Germinal center (tissue), 1 donor: Measurements from ENCODE around the gene MEF2C.

Experiments used
- DNase-seq: peaks from one replicate; pipeline ENCODE4 v3.0.0; 2012; ENCODE audit warnings: mixed read lengths, low spot score

MEF2C gene

DNA sequence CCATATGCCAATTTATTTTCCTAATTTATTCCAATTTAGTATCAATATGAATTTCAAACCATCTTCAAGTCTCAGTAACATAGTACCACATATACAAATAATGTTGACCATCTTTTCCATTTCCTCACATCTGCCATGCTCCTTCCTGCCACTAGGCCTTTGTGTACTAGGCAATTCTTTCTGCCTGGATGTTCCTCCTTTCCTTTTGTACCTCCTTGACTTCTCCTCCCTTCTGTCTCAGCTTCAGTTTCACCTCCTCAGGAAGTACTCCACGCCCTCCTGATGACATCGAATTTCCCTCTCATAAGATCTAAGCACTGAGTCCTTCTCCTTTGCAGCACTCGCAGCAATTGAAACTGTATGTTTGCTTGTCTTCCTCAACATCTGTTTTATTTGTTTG lies 53.9 kb downstream of the MEF2C start:
- DNase-seq = no peak

DNA sequence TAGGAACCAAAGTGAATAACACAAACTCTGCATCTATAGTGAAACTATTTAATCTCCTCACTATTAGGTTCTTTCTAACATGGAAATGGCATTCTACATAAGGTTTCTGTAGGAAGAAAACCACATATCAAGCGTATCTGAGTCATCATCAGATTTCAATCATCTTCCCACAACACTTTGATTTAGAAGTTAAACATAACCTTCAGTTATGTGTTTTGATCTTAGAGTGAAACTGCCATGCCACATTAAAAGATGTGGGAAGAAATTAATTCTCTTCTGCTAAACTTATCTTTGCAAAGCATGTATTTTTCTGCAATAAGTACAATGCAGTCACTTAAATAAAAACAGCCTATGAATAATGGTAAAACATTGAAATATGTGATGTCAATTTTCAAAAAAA lies 55.0 kb downstream of the MEF2C start:
- no peak for DNase-seq

- DNase-seq = peak; percentile 34
Observed at GRCh38 chr5:88826646-88827585, 56.1 kb downstream of the MEF2C start.

- no peak for DNase-seq
Observed at GRCh38 chr5:88825584-88826315, 57.2 kb downstream of the MEF2C start.

- DNase-seq = no peak
Observed at GRCh38 chr5:88824892-88825583, 57.9 kb downstream of the MEF2C start.

GRCh38 chr5:88824141-88824540 lies 58.8 kb downstream of the MEF2C start:
- DNase-seq = no peak

- no peak for DNase-seq
Observed at GRCh38 chr5:88823201-88823600, 59.8 kb downstream of the MEF2C start.

DNA sequence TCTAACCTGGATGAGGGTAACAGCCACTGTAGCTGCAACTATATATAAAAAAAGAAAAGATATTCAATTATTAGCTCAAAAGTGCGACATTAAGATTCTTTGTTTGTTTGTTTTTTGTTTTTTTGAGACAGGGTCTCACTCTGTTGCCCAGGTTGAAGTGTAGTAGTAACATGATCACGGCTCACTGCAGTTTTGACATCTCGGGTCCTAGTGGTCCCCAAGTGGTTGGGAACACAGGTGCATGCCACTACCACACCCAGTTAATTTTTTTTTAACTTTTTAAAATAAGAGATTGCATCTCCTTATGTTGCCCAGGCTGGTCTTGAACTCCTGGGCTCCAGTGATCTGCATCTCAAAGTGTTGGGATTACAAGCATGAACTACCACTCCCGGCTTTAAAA lies 61.8 kb downstream of the MEF2C start:
- DNase-seq = no peak

- DNase-seq = no peak
Observed at GRCh38 chr5:88820581-88820980, 62.4 kb downstream of the MEF2C start.

- no peak for DNase-seq
Observed at GRCh38 chr5:88819301-88819999, 63.5 kb downstream of the MEF2C start.

DNA sequence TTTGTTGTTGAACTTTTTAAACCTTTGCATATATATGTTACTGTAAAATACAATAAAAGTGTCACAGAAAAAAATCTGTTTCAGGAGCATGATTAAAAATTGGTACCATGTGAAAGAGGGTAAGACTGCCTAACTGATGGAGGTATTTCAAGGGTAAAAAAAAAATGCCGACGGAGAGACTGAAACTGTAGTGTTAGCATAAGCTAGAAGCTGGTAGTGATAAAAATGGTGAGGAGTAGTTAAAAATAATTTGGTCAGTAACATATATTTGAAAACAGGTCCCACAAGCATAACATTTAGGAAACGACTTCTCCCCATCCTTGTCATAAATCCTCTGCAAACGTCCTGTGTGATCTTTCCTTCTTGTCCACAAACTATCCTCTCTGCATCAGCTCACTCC lies 64.7 kb downstream of the MEF2C start:
- no peak for DNase-seq

DNA sequence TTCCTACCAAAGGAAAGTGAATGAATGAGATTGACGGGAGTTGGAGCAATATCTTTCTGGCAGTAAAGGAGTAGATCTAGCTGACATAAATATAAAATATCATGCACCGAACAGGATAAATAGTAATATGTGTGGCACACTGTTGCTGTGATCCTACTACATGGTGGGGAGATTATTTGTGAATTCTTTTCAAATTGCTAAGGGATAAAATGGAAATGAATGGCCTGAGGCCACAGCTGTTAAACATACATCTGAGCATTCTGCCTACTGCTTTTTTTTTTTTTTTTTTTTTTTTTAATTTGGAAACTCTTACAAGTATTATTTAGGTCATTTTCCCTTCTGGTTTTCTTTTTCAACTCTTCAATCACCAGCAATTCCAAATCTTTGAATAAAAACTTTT lies 66.8 kb downstream of the MEF2C start:
- no peak for DNase-seq

DNA sequence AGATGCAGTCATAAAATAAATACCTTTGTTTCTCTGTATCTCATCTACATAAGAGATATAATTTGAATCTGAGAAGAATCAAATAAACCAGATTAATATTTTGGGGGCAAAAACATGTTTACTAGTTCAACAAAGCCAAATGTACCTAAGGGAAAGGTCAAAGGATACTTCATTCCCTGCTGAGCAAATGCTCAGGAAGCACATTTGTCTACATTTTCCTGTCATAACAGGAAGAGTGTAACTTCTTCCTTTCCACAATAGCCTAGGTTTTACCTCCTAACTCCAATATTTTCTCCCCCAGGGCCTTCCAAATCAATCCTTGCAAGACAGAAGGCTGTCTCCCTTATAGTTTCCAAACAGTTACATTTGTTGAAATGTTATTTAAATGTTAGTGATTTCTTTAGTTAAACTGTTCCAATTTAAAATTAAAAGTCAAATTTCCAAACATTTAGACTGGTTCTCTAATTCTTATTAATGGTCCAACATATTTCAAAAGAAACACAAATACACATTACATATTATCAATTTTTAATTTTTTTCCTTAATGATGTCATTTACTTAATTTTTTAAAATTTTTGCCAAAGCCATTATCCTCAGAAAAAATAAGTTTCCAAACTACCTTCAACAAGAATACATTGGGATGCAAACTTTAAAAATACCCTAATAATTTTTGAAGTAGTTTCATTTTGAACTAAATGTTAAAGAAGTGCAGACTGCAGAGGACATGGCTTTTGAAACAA lies 67.8 kb downstream of the MEF2C start:
- no peak for DNase-seq

DNA sequence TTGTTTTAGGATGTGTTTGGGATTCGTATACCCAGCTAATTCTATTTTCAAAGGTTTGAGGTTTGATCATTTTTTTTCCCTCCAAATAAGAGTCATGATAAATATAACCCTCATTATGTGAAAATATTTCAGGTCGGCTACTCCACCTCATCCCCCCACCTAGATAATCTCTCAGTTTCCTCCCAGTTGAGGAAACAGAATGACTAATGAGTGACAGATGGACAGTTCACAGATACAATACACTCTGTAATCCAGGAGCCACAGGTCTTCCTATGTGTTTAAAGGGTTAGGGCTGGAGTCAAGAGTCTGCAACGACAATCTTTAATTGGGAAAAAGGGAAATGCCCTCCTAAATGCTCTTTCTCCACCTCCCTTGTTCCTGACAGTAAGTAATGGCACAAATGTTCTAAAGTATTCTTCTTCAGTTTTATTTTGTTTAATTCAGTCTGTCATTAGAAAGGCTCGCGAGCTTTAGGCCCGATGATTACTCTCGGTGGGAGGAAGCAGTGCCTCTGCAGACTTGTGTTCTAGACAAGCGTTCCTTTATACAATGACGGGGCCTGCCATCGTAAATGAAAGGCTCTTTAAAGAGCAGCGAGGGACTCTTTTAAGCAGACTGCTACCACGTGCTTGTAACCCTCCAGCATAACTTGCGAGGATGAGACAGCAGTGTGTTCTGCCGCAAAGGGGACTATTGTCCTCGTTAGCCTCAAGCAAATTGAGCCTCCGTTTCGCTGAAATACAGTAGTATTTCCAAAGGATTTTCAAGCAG lies 69.0 kb downstream of the MEF2C start:
- DNase-seq = no peak

- DNase-seq = no peak
Observed at GRCh38 chr5:88813244-88813643, 69.7 kb downstream of the MEF2C start.

- DNase-seq = no peak
Observed at GRCh38 chr5:88808153-88808552, 74.8 kb downstream of the MEF2C start.

DNA sequence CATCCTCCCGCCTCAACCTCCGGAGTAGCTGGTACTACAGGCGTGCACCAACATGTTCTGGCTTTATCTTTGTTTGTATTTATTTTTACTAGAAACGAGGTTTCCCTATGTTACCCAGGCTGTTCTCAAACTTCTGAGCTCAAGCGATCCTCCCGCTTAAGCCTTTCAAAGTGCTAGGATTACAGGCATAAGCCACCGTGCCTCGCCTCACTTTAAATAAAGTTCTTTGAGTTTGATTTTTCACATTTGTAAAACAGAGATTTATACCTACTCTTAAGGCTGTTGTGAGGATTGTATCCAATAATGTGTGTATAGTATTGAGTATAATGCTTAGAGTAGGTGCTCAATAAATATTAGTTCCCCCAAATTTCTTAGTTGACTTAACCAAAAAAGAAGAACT lies 75.7 kb downstream of the MEF2C start:
- no peak for DNase-seq

DNA sequence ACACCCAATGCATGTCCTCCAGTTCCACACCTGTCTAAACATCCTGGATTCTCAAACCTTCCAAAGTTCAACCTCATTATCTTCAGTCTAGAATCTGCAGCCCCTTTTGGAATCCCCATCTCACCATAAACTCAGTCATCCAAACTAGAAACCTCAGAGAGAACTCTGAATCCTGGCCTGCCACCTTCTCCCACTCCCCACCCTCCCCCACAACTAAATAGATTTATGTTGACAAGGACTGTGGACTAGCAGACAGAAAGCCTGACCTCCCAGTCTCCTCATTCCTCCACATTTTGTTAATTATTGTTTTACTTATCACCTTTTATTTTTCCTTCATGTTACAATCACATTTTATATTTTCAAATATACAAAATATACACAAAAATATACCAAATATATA lies 76.6 kb downstream of the MEF2C start:
- no peak for DNase-seq

DNA sequence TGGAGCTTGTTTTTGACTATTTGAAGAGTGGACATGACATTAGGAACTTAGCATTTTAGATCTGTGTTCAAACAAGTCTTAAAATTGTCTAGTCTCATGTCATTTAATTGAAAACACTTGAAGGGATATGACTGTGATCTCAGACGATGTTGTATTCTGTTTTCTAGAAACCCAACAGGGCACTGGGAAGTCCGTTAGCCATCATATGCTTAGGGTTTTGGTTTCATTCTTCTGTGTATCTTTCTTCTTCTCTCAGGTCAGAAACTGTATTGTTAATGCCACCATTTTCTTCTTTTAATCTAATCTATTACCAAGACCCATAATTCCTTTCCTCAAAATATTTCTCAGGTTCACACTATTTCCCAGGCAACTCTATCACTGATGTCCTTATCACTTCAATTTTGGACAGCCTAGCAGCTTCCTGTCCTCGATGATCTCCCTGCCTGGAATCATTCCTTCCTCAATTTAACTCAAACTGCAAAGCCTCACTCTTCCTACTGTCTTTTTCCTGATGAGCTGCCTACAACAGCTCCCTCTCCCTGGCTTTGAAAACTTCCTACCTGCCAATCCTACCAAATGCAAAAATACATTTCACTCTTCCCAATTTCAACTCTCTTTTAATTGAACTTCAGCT lies 77.7 kb downstream of the MEF2C start:
- no peak for DNase-seq

DNA sequence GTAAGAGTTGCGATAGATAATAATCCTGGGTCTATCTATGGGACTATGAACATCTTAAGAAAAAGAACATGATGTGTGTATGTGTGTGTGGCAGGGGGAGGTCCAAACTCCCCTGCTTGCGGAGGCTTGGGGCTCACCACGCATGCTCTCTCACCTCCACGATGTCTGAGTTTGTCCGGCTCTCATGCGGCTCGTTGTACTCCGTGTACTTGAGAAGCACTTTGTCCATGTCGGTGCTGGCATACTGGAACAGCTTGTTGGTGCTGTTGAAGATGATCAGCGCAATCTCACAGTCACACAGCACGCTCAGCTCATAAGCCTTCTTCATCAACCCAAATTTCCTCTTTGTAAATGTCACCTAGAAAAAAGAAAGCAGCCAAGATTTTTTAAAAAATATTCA lies 78.5 kb downstream of the MEF2C start:
- no peak for DNase-seq
